LHCN-M2 (cell line): Measurements from ENCODE around the gene KCNQ2. TPM values are rescaled to one million over a fixed set of nuclear protein-coding genes. Genes with fewer than 3 reads are reported as not detected.

ENCODE experiments used
- DNase-seq: peaks from one replicate; pipeline ENCODE4 v3.0.0-alpha.2; 2012; ENCODE audit warnings: low read depth
- total RNA-seq: library from RNA; depleted of rRNA; stranded (reverse); fragments of >200 nt; gene quantifications from 2 replicates; pipeline ENCODE4 v1.2.3, GENCODE V29; 2014

KCNQ2 gene
- total RNA-seq, 1 experiment from 2014 or later = not detected

- DNase-seq = peak; percentile 19
Measured at GRCh38 chr20:63434599-63435378, 37.7 kb downstream of the KCNQ2 start.

- DNase-seq = no peak
Measured at GRCh38 chr20:63433756-63434531, 38.5 kb downstream of the KCNQ2 start.

GRCh38 chr20:63433351-63433750 is 39.1 kb downstream of the KCNQ2 start:
- DNase-seq = no peak

- DNase-seq = no peak
Measured at GRCh38 chr20:63432577-63433325, 39.7 kb downstream of the KCNQ2 start.

GRCh38 chr20:63431944-63432343 is 40.5 kb downstream of the KCNQ2 start:
- DNase-seq = no peak

GRCh38 chr20:63430891-63431290 is 41.6 kb downstream of the KCNQ2 start:
- DNase-seq = no peak

- DNase-seq = no peak
Measured at GRCh38 chr20:63429992-63430391, 42.5 kb downstream of the KCNQ2 start.

- DNase-seq = no peak
Measured at GRCh38 chr20:63428906-63429575, 43.4 kb downstream of the KCNQ2 start.

- no peak for DNase-seq
Measured at GRCh38 chr20:63427724-63428330, 44.6 kb downstream of the KCNQ2 start.

- DNase-seq = no peak
Measured at GRCh38 chr20:63427206-63427605, 45.2 kb downstream of the KCNQ2 start.

GRCh38 chr20:63425846-63426485 is 46.5 kb downstream of the KCNQ2 start:
- DNase-seq = no peak

- no peak for DNase-seq
Measured at GRCh38 chr20:63424613-63425012, 47.8 kb downstream of the KCNQ2 start.

- no peak for DNase-seq
Measured at GRCh38 chr20:63423751-63424150, 48.7 kb downstream of the KCNQ2 start.

GRCh38 chr20:63422653-63423052 is 49.8 kb downstream of the KCNQ2 start:
- DNase-seq = no peak

GRCh38 chr20:63421913-63422312 is 50.5 kb downstream of the KCNQ2 start:
- DNase-seq = no peak

GRCh38 chr20:63421094-63421692 is 51.3 kb downstream of the KCNQ2 start:
- no peak for DNase-seq

GRCh38 chr20:63420359-63421093 is 51.9 kb downstream of the KCNQ2 start:
- no peak for DNase-seq

GRCh38 chr20:63419299-63419698 is 53.2 kb downstream of the KCNQ2 start:
- no peak for DNase-seq

GRCh38 chr20:63418617-63419016 is 53.8 kb downstream of the KCNQ2 start:
- no peak for DNase-seq

GRCh38 chr20:63417738-63418120 is 54.7 kb downstream of the KCNQ2 start:
- no peak for DNase-seq
